PC-9 (cell line): ENCODE results near the gene NFIA.

Source experiments
- CTCF ChIP-seq: fragments of 200-600 bp; sonication (generic); conservative IDR thresholded peaks from 2 replicates; pipeline ENCODE4 v1.6.1; 2017; ENCODE audit warnings: mixed run types, antibody characterized with exemption, mild to moderate bottlenecking, moderate library complexity
- EZH2 ChIP-seq: fragments of 200-600 bp; sonication (generic); IDR thresholded peaks from 2 replicates; pipeline ENCODE4 v1.8.0; 2017; ENCODE audit warnings: antibody characterized with exemption, low read depth

- no peak for TF ChIP-seq CTCF
- TF ChIP-seq EZH2: no peak
These were observed 191.5 kb downstream of the NFIA start for GRCh38 chr1:61273861-61274260.
